Ishikawa (cell line): ENCODE measurements around the gene KIF6.
A peak's percentile ranks its signal among the peaks of the same experiment; 100 is the strongest.

Source experiments
- CEBPB ChIP-seq: IDR thresholded peaks from 2 replicates; pipeline ENCODE4 v1.6.1; 2012
- CREB1 ChIP-seq: IDR thresholded peaks from 2 replicates; pipeline ENCODE4 v1.6.1; 2012; ENCODE audit warnings: low read depth
- EGR1 ChIP-seq: IDR thresholded peaks from 2 replicates; pipeline ENCODE4 v1.6.1; 2012
- EP300 ChIP-seq: IDR thresholded peaks from 2 replicates; pipeline ENCODE4 v1.6.1; 2012; ENCODE audit warnings: borderline replicate concordance
- FOXM1 ChIP-seq: IDR thresholded peaks from 2 replicates; pipeline ENCODE4 v1.6.1; 2012; ENCODE audit warnings: low read depth, borderline replicate concordance
- MAX ChIP-seq: IDR thresholded peaks from 2 replicates; pipeline ENCODE4 v1.6.1; 2012
- NFIC ChIP-seq: IDR thresholded peaks from 2 replicates; pipeline ENCODE4 v1.6.1; 2012
- RAD21 ChIP-seq: IDR thresholded peaks from 2 replicates; pipeline ENCODE4 v1.6.1; 2012; ENCODE audit warnings: low read depth
- REST ChIP-seq: IDR thresholded peaks from 2 replicates; pipeline ENCODE4 v1.6.1; 2012; ENCODE audit warnings: low read depth, mild to moderate bottlenecking
- TAF1 ChIP-seq: IDR thresholded peaks from 2 replicates; pipeline ENCODE4 v1.6.1; 2012; ENCODE audit warnings: low read depth, mild to moderate bottlenecking
- TCF12 ChIP-seq: IDR thresholded peaks from 2 replicates; pipeline ENCODE4 v1.6.1; 2012; ENCODE audit warnings: low read depth
- TEAD4 ChIP-seq: IDR thresholded peaks from 2 replicates; pipeline ENCODE4 v1.6.1; 2012
- USF1 ChIP-seq: IDR thresholded peaks from 2 replicates; pipeline ENCODE4 v1.6.1; 2012
- YY1 ChIP-seq: IDR thresholded peaks from 2 replicates; pipeline ENCODE4 v1.6.1; 2012; ENCODE audit warnings: low read depth
- ZBTB7A ChIP-seq: IDR thresholded peaks from 2 replicates; pipeline ENCODE4 v1.6.1; 2012; ENCODE audit warnings: low read depth

The KIF6 gene

GRCh38 chr6:39433630-39434029 is 291.6 kb downstream of the KIF6 start:
- TF ChIP-seq RAD21 (no peak), TAF1 (no peak), EGR1 (no peak), TEAD4 (no peak), USF1 (no peak), EP300 (no peak), CREB1 (no peak), MAX (no peak), FOXM1 (no peak), TCF12 (no peak), NFIC (no peak), YY1 (no peak), CEBPB (no peak), REST (no peak), ZBTB7A (no peak)

GRCh38 chr6:39432330-39433025 is 292.7 kb downstream of the KIF6 start:
- no peak for TF ChIP-seq TAF1
- TF ChIP-seq CEBPB: no peak
- no peak for TF ChIP-seq TCF12
- no peak for TF ChIP-seq REST
- TF ChIP-seq MAX: no peak
- TF ChIP-seq YY1: no peak
- no peak for TF ChIP-seq USF1
- no peak for TF ChIP-seq FOXM1
- TF ChIP-seq CREB1: no peak
- TF ChIP-seq TEAD4: no peak
- TF ChIP-seq EP300: no peak
- no peak for TF ChIP-seq EGR1
- no peak for TF ChIP-seq ZBTB7A
- TF ChIP-seq RAD21: no peak
- TF ChIP-seq NFIC: no peak

GRCh38 chr6:39430871-39431523 is 294.2 kb downstream of the KIF6 start:
- TF ChIP-seq EP300 (no peak), REST (no peak), USF1 (peak; percentile 73), TAF1 (no peak), CEBPB (no peak)

- TF ChIP-seq NFIC: no peak
- TF ChIP-seq EGR1: no peak
- no peak for TF ChIP-seq FOXM1
- no peak for TF ChIP-seq CREB1
- no peak for TF ChIP-seq ZBTB7A
- no peak for TF ChIP-seq YY1
- TF ChIP-seq EP300: no peak
- no peak for TF ChIP-seq RAD21
- TF ChIP-seq TAF1: no peak
- TF ChIP-seq REST: no peak
- TF ChIP-seq TEAD4: no peak
- no peak for TF ChIP-seq TCF12
- no peak for TF ChIP-seq CEBPB
- TF ChIP-seq USF1: no peak
- no peak for TF ChIP-seq MAX
Observed at GRCh38 chr6:39430446-39430845, 294.8 kb downstream of the KIF6 start.
